ENCODE measurements around the gene ABCA8.

Gene ABCA8

DNA sequence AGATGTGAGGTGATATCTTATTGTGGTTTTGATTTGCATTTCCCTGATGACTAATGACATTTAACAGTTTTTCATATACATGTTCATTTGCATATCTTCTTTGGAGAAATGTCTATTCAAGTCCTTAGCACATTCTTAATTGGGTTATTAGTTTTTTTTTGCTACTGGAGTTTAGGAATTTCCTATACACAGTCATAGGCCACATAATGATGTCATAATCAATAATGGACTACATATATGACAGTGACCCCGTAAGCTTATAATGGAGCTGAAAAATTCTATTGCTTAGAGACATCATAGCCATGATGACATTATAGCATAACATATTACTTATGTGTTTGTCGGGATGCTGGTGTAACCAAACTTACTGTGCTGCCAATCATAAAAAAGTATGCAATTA lies 83.7 kb downstream of the ABCA8 start:
- no peak overlapping the region for H3K4me2 ChIP-seq (ENCODE audit: low read length)
- no peaks in the 10 kb centered on the region for H3K4me1 ChIP-seq (ENCODE audit: control insufficient read depth, low read length)
- H3K4me3 ChIP-seq (ENCODE audit: low read length) = no peak overlapping the region
- H3F3A ChIP-seq (ENCODE audit: control insufficient read depth, insufficient read depth) = no peaks in the 10 kb centered on the region
- TF ChIP-seq CTCF (IDR thresholded peaks at IDR 0.05; ENCODE audit: low read depth, low read length, poor library complexity, severe bottlenecking) (no peak), EZH2phosphoT487 (IDR thresholded peaks at IDR 0.05; ENCODE audit: borderline replicate concordance, low read length) (no peak)
- H3K9me3 ChIP-seq (ENCODE audit: control insufficient read depth, insufficient read depth, low read length) = no peaks in the 10 kb centered on the region
- no peaks in the 10 kb centered on the region for H3K36me3 ChIP-seq (ENCODE audit: control insufficient read depth, low read length)
- H3K27me3 ChIP-seq (ENCODE audit: control insufficient read depth, low read length) = no peaks in the 10 kb centered on the region; the same call in 1 of the 2 replicates
- no peaks in the 10 kb centered on the region for H3K9me2 ChIP-seq (replicated peaks; ENCODE audit: control insufficient read depth, low read length)
- no peak overlapping the region for H3K27ac ChIP-seq (ENCODE audit: low read depth, low read length)
- H4K20me1 ChIP-seq (ENCODE audit: control insufficient read depth, insufficient read depth, low read depth, low read length) = no peaks in the 10 kb centered on the region
- H3K79me2 ChIP-seq (ENCODE audit: control insufficient read depth, low read length) = no peaks in the 10 kb centered on the region

- Histone ChIP-seq H3K36me3 (ENCODE audit: control insufficient read depth, low read length) (no peaks in the 10 kb centered on the region), H3K27me3 (ENCODE audit: control insufficient read depth, low read length) (no peaks in the 10 kb centered on the region; the same call in 1 of the 2 replicates), H3K27ac (ENCODE audit: low read depth, low read length) (no peak overlapping the region), H3K4me2 (ENCODE audit: low read length) (no peak overlapping the region), H3K4me3 (ENCODE audit: low read length) (no peak overlapping the region), H3K9me3 (ENCODE audit: control insufficient read depth, insufficient read depth, low read length) (no peaks in the 10 kb centered on the region), H3K79me2 (ENCODE audit: control insufficient read depth, low read length) (no peaks in the 10 kb centered on the region), H3K9me2 (replicated peaks; ENCODE audit: control insufficient read depth, low read length) (no peaks in the 10 kb centered on the region), H3F3A (ENCODE audit: control insufficient read depth, insufficient read depth) (no peaks in the 10 kb centered on the region), H3K4me1 (ENCODE audit: control insufficient read depth, low read length) (no peaks in the 10 kb centered on the region), H4K20me1 (ENCODE audit: control insufficient read depth, insufficient read depth, low read depth, low read length) (no peaks in the 10 kb centered on the region)
- no peak for TF ChIP-seq EZH2phosphoT487 (IDR thresholded peaks at IDR 0.05; ENCODE audit: borderline replicate concordance, low read length)
- no peak for TF ChIP-seq CTCF (IDR thresholded peaks at IDR 0.05; ENCODE audit: low read depth, low read length, poor library complexity, severe bottlenecking)
Observed at GRCh38 chr17:68870976-68871375, 84.2 kb downstream of the ABCA8 start.

DNA sequence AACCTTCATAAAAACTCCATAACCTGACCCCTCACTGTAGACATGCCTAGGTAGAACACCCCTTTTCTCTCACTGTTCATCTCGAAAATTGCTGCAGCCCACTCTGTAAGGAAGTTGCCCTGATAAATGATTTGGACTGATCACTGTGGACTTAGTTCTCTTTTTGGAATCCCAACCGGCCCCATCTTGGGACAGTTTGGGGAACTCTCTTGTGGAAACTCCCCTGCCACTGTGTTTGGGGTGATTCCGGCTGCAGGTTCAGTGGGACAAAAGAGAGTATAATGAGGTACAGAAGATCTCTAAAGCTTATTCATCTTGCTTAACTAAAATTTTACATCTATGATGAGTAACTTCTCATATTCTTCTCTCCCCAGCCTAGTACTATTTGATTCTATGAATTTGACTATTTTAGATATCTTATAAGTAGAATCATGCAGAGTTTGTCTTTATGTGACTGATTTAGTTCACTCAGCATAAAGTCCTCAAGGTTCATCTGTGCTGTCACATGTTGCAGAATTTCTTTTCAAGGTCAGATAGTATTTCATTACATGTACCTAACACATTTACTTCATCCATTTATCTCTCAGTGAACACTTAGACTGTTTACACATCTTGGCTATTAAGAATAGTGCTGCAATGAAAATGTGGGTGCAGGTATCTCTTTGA lies 84.9 kb downstream of the ABCA8 start:
- Histone ChIP-seq H3K4me3 (ENCODE audit: low read length) (no peak overlapping the region), H3K4me1 (ENCODE audit: control insufficient read depth, low read length) (no peaks in the 10 kb centered on the region), H3F3A (ENCODE audit: control insufficient read depth, insufficient read depth) (no peaks in the 10 kb centered on the region), H3K36me3 (ENCODE audit: control insufficient read depth, low read length) (no peaks in the 10 kb centered on the region), H3K4me2 (ENCODE audit: low read length) (no peak overlapping the region), H3K9me3 (ENCODE audit: control insufficient read depth, insufficient read depth, low read length) (no peaks in the 10 kb centered on the region), H3K27me3 (ENCODE audit: control insufficient read depth, low read length) (no peaks in the 10 kb centered on the region; the same call in 1 of the 2 replicates), H3K79me2 (ENCODE audit: control insufficient read depth, low read length) (no peaks in the 10 kb centered on the region), H3K9me2 (replicated peaks; ENCODE audit: control insufficient read depth, low read length) (no peaks in the 10 kb centered on the region), H4K20me1 (ENCODE audit: control insufficient read depth, insufficient read depth, low read depth, low read length) (no peaks in the 10 kb centered on the region), H3K27ac (ENCODE audit: low read depth, low read length) (no peak overlapping the region)
- TF ChIP-seq EZH2phosphoT487 (IDR thresholded peaks at IDR 0.05; ENCODE audit: borderline replicate concordance, low read length) (no peak), CTCF (IDR thresholded peaks at IDR 0.05; ENCODE audit: low read depth, low read length, poor library complexity, severe bottlenecking) (no peak)
